ENCODE results near the gene GOLGA6L6. TPM values are rescaled to one million over a fixed set of nuclear protein-coding genes. Genes with fewer than 3 reads are reported as not detected.
"Not testable (repeated sequence)": the region's sequence is repeated elsewhere in the genome, so short reads cannot be mapped to it uniquely, and the experiment has no call there.

The GOLGA6L6 gene
- total RNA-seq, 3 donors from 2014 or later, result not detected

GRCh38 chr15:20492598-20492997 is 49.0 kb downstream of the GOLGA6L6 start:
- H3K27me3 Mint-ChIP-seq (ENCODE audit: low read depth); H3K36me3 Mint-ChIP-seq (ENCODE audit: insufficient read depth); ATAC-seq; H3K4me1 Mint-ChIP-seq (ENCODE audit: low read depth); DNase-seq; H3K4me3 Mint-ChIP-seq; H3K9me3 Mint-ChIP-seq: not testable (repeated sequence)

DNA sequence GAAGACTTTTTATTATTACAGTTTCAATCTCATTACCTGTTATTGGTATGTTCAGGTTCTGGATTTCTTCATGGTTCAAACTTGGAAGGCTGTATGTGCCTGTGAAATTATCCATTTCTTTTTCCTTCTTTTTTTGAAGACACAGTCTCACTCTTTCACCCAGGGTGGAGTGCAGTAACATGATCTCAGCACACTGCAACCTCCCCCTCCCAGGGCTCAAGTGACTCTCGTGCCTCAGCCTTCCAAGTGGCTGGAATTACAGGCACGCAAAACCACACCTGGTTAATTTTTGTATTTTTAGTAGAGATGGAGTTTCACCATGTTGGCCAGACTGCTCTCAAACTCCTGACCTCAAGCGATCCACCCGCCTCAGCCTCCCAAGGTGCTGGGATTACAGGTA is 52.3 kb downstream of the GOLGA6L6 start:
- H3K4me1 Mint-ChIP-seq (ENCODE audit: low read depth); H3K27me3 Mint-ChIP-seq (ENCODE audit: low read depth); DNase-seq; ATAC-seq; H3K4me3 Mint-ChIP-seq; H3K9me3 Mint-ChIP-seq; H3K36me3 Mint-ChIP-seq (ENCODE audit: insufficient read depth): not testable (repeated sequence)
